HCT116 (cell line): ENCODE measurements around the gene TLX2. TPM values are rescaled to one million over a fixed set of nuclear protein-coding genes. Genes with fewer than 3 reads are reported as not detected.
A peak's percentile ranks its signal among the peaks of the same experiment; 100 is the strongest.

Experiments used
- ATAC-seq: fragments of 200-7000 bp; cut with Tn5 transposase; 2 replicates; pipeline ENCODE4 v1.9.1; 2020; ENCODE audit warnings: mild to moderate bottlenecking, moderate library complexity
- BruUV-seq: library from RNA; stranded (reverse); fragments of 400-500 nt; replicated peaks from 2 replicates; lab custom pipeline; 2021; lab: Mats Ljungman, UMichigan
- CTCF ChIA-PET: fragments of 300-600 bp; sonication (Branson Sonifier 250); formaldehyde crosslinking; loops from one replicate; lab custom pipeline; 2021; ENCODE audit warnings: antibody characterized with exemption; lab: Charles Lee
- POLR2A ChIA-PET: fragments of 300-600, 350-600 bp; sonication (Branson Sonifier 250); formaldehyde crosslinking; loops from one replicate; lab custom pipeline; 2021; ENCODE audit warnings: antibody characterized with exemption; lab: Charles Lee
- RAD21 ChIA-PET, 2 experiments: fragments of 300-600 bp; sonication (Branson Sonifier 250); formaldehyde crosslinking; loops; one replicate each; lab custom pipeline; 2023; ENCODE audit warnings: low total read pairs in 2 of 2; ENCODE audit not compliant: uncharacterized antibody in 2 of 2, unreplicated experiment in 2 of 2, low non-redundant PET in 1 of 2; lab: Charles Lee
- DNase-seq: peaks from one replicate; pipeline ENCODE4 v3.0.0-alpha.2; 2010; ENCODE audit warnings: low read depth, low spot score
- H2AFZ ChIP-seq: fragments of 200-600 bp; shearing (Covaris generic), sonication (generic); 2 replicates; pipeline ENCODE4 v1.6.1; 2017; ENCODE audit warnings: low read depth, mixed run types, mixed read lengths, antibody characterized with exemption, low read length; ENCODE audit not compliant: poor library complexity, severe bottlenecking
- H3K27ac ChIP-seq: 2 replicates; pipeline ENCODE4 v1.5.1; 2012; ENCODE audit warnings: low read depth, low read length
- H3K27me3 ChIP-seq: fragments of 200-600 bp; sonication (generic); 2 replicates; pipeline ENCODE4 v1.6.1; 2016; ENCODE audit warnings: mixed run types, low read length, mixed read lengths; ENCODE audit not compliant: insufficient read depth
- H3K36me3 ChIP-seq, 2 experiments: fragments of 200-500 bp in 1 of 2; fragments of 200-600 bp in 1 of 2; sonication (Bioruptor generic) in 1 of 2; sonication (generic) in 1 of 2; 2 replicates each; pipeline versions ENCODE4 v1.5.1 to v1.6.1; 2014 to 2016; ENCODE audit warnings: low read length in 2 of 2, inconsistent platforms in 1 of 2, mixed read lengths in 1 of 2, mixed run types in 1 of 2; ENCODE audit not compliant: insufficient read depth in 2 of 2, control insufficient read depth in 1 of 2
- H3K4me1 ChIP-seq, 2 experiments: fragments of 200-600 bp in 1 of 2; sonication (generic) in 1 of 2; 2 replicates each; pipeline versions ENCODE4 v1.5.1 to v1.6.1; 2012 to 2017; ENCODE audit warnings: low read length in 2 of 2, inconsistent platforms in 1 of 2, mild to moderate bottlenecking in 1 of 2, mixed read lengths in 1 of 2, mixed run types in 1 of 2, moderate library complexity in 1 of 2; ENCODE audit not compliant: insufficient read depth in 2 of 2, control insufficient read depth in 1 of 2
- H3K4me2 ChIP-seq: fragments of 200-600 bp; sonication (generic); 2 replicates; pipeline ENCODE4 v1.6.1; 2017; ENCODE audit warnings: mixed run types, low read length, mixed read lengths
- H3K4me3 ChIP-seq, 2 experiments: fragments of 200-600 bp in 1 of 2; sonication (generic) in 1 of 2; replicated peaks in 1 of 2; 2 replicates each; pipeline ENCODE4 v1.5.1; 2011 to 2016; ENCODE audit warnings: low read length in 2 of 2, control low read depth in 1 of 2, low read depth in 1 of 2, mild to moderate bottlenecking in 1 of 2, mixed read lengths in 1 of 2, mixed run types in 1 of 2
- H3K79me2 ChIP-seq: fragments of 200-600 bp; sonication (generic); 2 replicates; pipeline ENCODE4 v1.6.1; 2017; ENCODE audit warnings: mild to moderate bottlenecking, mixed run types, low read length, moderate library complexity, mixed read lengths; ENCODE audit not compliant: insufficient read depth
- H3K9ac ChIP-seq: fragments of 200-600 bp; sonication (generic); 2 replicates; pipeline ENCODE4 v1.6.1; 2016; ENCODE audit warnings: low read length, mixed read lengths
- H3K9me2 ChIP-seq: fragments of 200-600 bp; sonication (generic), shearing (Covaris generic); 2 replicates; pipeline ENCODE4 v1.6.1; 2017; ENCODE audit warnings: mixed run types, mild to moderate bottlenecking, moderate library complexity; ENCODE audit not compliant: insufficient read depth
- H3K9me3 ChIP-seq, 2 experiments: fragments of 200-500 bp in 1 of 2; fragments of 200-600 bp in 1 of 2; sonication (Bioruptor generic) in 1 of 2; sonication (generic) in 1 of 2; 2 replicates each; pipeline ENCODE4 v1.6.1; 2014 to 2017; ENCODE audit warnings: low read length in 2 of 2, mixed read lengths in 2 of 2, inconsistent platforms in 1 of 2, low read depth in 1 of 2, mild to moderate bottlenecking in 1 of 2, mixed run types in 1 of 2, moderate library complexity in 1 of 2; ENCODE audit not compliant: control insufficient read depth in 1 of 2, insufficient read depth in 1 of 2
- H4K20me1 ChIP-seq: fragments of 200-600 bp; sonication (generic), shearing (Covaris generic); 2 replicates; pipeline ENCODE4 v1.6.1; 2017; ENCODE audit warnings: mixed run types, mild to moderate bottlenecking, moderate library complexity; ENCODE audit not compliant: insufficient read depth
- CTCF ChIP-seq, 3 experiments: fragments of 200-600 bp in 1 of 3; sonication (generic) in 1 of 3; IDR thresholded peaks in 2 of 3; conservative IDR thresholded peaks in 1 of 3; 2 replicates each; pipeline ENCODE4 v1.5.1; 2012 to 2017; ENCODE audit warnings: low read depth in 2 of 3, low read length in 2 of 3, antibody characterized with exemption in 1 of 3, borderline replicate concordance in 1 of 3, control low read depth in 1 of 3, mild to moderate bottlenecking in 1 of 3, mixed read lengths in 1 of 3, mixed run types in 1 of 3, moderate library complexity in 1 of 3; ENCODE audit not compliant: insufficient read depth in 1 of 3
- EGR1 ChIP-seq: IDR thresholded peaks from 2 replicates; pipeline ENCODE4 v1.6.1; 2012; ENCODE audit warnings: low read depth
- ELF1 ChIP-seq: IDR thresholded peaks from 2 replicates; pipeline ENCODE4 v1.6.1; 2012; ENCODE audit warnings: low read depth, borderline replicate concordance
- EZH2phosphoT487 ChIP-seq: fragments of 200-600 bp; IDR thresholded peaks from 2 replicates; pipeline ENCODE4 v1.6.1; 2018; ENCODE audit warnings: antibody characterized with exemption, borderline replicate concordance
- FOSL1 ChIP-seq: IDR thresholded peaks from 2 replicates; pipeline ENCODE4 v1.6.1; 2012; ENCODE audit warnings: low read depth
- JUND ChIP-seq: IDR thresholded peaks from 2 replicates; pipeline ENCODE4 v1.6.1; 2012
- POLR2A ChIP-seq: IDR thresholded peaks from 2 replicates; pipeline ENCODE4 v1.7.0; 2011; ENCODE audit warnings: borderline replicate concordance; ENCODE audit not compliant: insufficient read depth, insufficient read length; ENCODE audit errors: extremely low read depth
- POLR2AphosphoS5 ChIP-seq: IDR thresholded peaks from 2 replicates; pipeline ENCODE4 v1.6.1; 2011; ENCODE audit warnings: mild to moderate bottlenecking, low read depth, low read length, moderate library complexity
- RAD21 ChIP-seq: IDR thresholded peaks from 2 replicates; pipeline ENCODE4 v1.6.1; 2012; ENCODE audit warnings: low read depth, mild to moderate bottlenecking
- SIN3A ChIP-seq: IDR thresholded peaks from 2 replicates; pipeline ENCODE4 v1.6.1; 2012; ENCODE audit warnings: low read depth
- SP1 ChIP-seq: IDR thresholded peaks from 2 replicates; pipeline ENCODE4 v1.6.1; 2012; ENCODE audit warnings: low read depth
- SRF ChIP-seq: IDR thresholded peaks from 2 replicates; pipeline ENCODE4 v1.6.1; 2012; ENCODE audit warnings: low read depth
- ZBTB33 ChIP-seq: IDR thresholded peaks from 2 replicates; pipeline ENCODE4 v1.6.1; 2011; ENCODE audit warnings: mild to moderate bottlenecking, low read length, moderate library complexity; ENCODE audit not compliant: insufficient replicate concordance; ENCODE audit errors: extremely low read depth
- ZFX ChIP-seq: fragments of 450-650 bp; IDR thresholded peaks from 2 replicates; pipeline ENCODE4 v1.6.1; 2017
- intact Hi-C: fragments of 100-400 bp; cut with micrococcal nuclease; formaldehyde crosslinking; loops from 2 replicates; pipeline ENCODE4 v1.10.0; 2022
- total RNA-seq: library from RNA; stranded (reverse); gene quantifications from one replicate; pipeline ENCODE4 v1.2.1, GENCODE V29; 2021; ENCODE audit not compliant: unreplicated experiment

Gene TLX2
- total RNA-seq, 1 experiment from 2014 or later: not detected

GRCh38 chr2:74544634-74545033 lies 30.4 kb downstream of the TLX2 start:
- Histone ChIP-seq H3K27ac (no peak overlapping the region), H3K9ac (no peak overlapping the region), H3K4me3 (no peak overlapping the region), H3K4me1 (peaks cover 4 to 16% of the 10 kb centered on the region in 2 experiments; a peak in 3 of 4 replicates), H3K9me3 (no peaks in the 10 kb centered on the region), H4K20me1 (no peaks in the 10 kb centered on the region)
- no peak for DNase-seq
- CTCF ChIA-PET: interaction anchor here (0.9 to 1.8 kb wide), 3 partner anchors 13 to 62 kb away, joined by 5 to 6 read pairs (median 5); partner anchors contain the start of genes AUP1, CCDC142, HTRA2 and TTC31
- RAD21 ChIA-PET: no interaction called here
- TF ChIP-seq EGR1 (no peak), CTCF (IDR thresholded peaks at IDR 0.05 in 2 of 3, conservative IDR thresholded peaks at IDR 0.05 in 1 of 3; ENCODE audit: borderline replicate concordance in 1 of 3, insufficient read depth in 1 of 3, low read depth in 2 of 3, low read length in 2 of 3) (peak in 2 of 3 experiments; percentile 49; a peak in 5 of 6 replicates), POLR2AphosphoS5 (no peak), RAD21 (peak; percentile 68), SRF (no peak)
- TF ChIP-seq, all 23 proteins: peak for 2
- Histone ChIP-seq H2AFZ (no peak overlapping the region), H3K36me3 (no peaks in the 10 kb centered on the region), H3K27me3 (no peaks in the 10 kb centered on the region), H3K4me2 (no peak overlapping the region), H3K79me2 (peaks cover 4% of the 10 kb centered on the region; the same call in 1 of the 2 replicates), H3K9me2 (no peaks in the 10 kb centered on the region)
- POLR2A ChIA-PET: no interaction called here
- intact Hi-C loops: loop anchor here (1.0 kb wide), 1 partner anchor 61 kb away; the partner anchor contains the start of gene TTC31
- BruUV-seq: no TSS peak
- ATAC-seq: no peak

- Histone ChIP-seq H3K4me3 (no peak overlapping the region), H3K9ac (no peak overlapping the region), H3K4me2 (no peak overlapping the region), H3K27ac (no peak overlapping the region), H3K4me1 (peaks cover 9 to 27% of the 10 kb centered on the region in 2 experiments; a peak in 3 of 4 replicates), H3K79me2 (peaks cover 16% of the 10 kb centered on the region; the same call in 1 of the 2 replicates), H2AFZ (no peak overlapping the region), H3K9me2 (no peaks in the 10 kb centered on the region), H4K20me1 (no peaks in the 10 kb centered on the region), H3K27me3 (no peaks in the 10 kb centered on the region), H3K36me3 (no peaks in the 10 kb centered on the region), H3K9me3 (no peaks in the 10 kb centered on the region)
- intact Hi-C loops: no loop called here
- ChIA-PET CTCF (interaction anchor here (1.8 kb wide), 1 partner anchor 63 kb away, joined by 5 read pairs; the partner anchor contains the start of genes CCDC142 and TTC31), POLR2A (no interaction called here), RAD21 (no interaction called here)
- no TSS peak for BruUV-seq
- no peak for ATAC-seq
- no peak for DNase-seq
- no peak for TF ChIP-seq ELF1
- TF ChIP-seq FOSL1: no peak
- no peak for TF ChIP-seq SIN3A
- no peak for TF ChIP-seq SP1
- no peak for TF ChIP-seq EZH2phosphoT487
- TF ChIP-seq EGR1: no peak
- no peak for TF ChIP-seq POLR2A
- TF ChIP-seq POLR2AphosphoS5: no peak
- TF ChIP-seq SRF: no peak
- no peak for TF ChIP-seq ZFX
- no peak for TF ChIP-seq ZBTB33
- no peak for TF ChIP-seq JUND
Measured at GRCh38 chr2:74546004-74546403, 31.8 kb downstream of the TLX2 start.
